Hepatocyte (in vitro differentiated cells): ENCODE measurements around the gene TFF2.

Experiments used
- CTCF ChIP-seq: fragments of 200-600 bp; sonication (generic); IDR thresholded peaks from 2 replicates; pipeline ENCODE4 v1.5.1; 2016; ENCODE audit warnings: antibody characterized with exemption, mild to moderate bottlenecking; ENCODE audit not compliant: poor library complexity
- EZH2 ChIP-seq: fragments of 200-600 bp; sonication (generic); IDR thresholded peaks from 2 replicates; pipeline ENCODE4 v1.6.1; 2016; ENCODE audit warnings: antibody characterized with exemption, mild to moderate bottlenecking, borderline replicate concordance
- EZH2phosphoT487 ChIP-seq: fragments of 200-600 bp; sonication (generic); IDR thresholded peaks from one replicate; pipeline ENCODE4 v1.6.1; 2018; ENCODE audit warnings: antibody characterized with exemption, mild to moderate bottlenecking, low read depth, moderate library complexity; ENCODE audit not compliant: unreplicated experiment, severe bottlenecking

- TF ChIP-seq CTCF = no peak
- TF ChIP-seq EZH2phosphoT487 = no peak
- TF ChIP-seq EZH2 = no peak
Measured at GRCh38 chr21:42314616-42315295, 36.0 kb downstream of the TFF2 start.
